ENCODE results near the gene SHISAL2B. TPM values are rescaled to one million over a fixed set of nuclear protein-coding genes. Genes with fewer than 3 reads are reported as not detected.

Gene SHISAL2B
- total RNA-seq = not detected

DNA sequence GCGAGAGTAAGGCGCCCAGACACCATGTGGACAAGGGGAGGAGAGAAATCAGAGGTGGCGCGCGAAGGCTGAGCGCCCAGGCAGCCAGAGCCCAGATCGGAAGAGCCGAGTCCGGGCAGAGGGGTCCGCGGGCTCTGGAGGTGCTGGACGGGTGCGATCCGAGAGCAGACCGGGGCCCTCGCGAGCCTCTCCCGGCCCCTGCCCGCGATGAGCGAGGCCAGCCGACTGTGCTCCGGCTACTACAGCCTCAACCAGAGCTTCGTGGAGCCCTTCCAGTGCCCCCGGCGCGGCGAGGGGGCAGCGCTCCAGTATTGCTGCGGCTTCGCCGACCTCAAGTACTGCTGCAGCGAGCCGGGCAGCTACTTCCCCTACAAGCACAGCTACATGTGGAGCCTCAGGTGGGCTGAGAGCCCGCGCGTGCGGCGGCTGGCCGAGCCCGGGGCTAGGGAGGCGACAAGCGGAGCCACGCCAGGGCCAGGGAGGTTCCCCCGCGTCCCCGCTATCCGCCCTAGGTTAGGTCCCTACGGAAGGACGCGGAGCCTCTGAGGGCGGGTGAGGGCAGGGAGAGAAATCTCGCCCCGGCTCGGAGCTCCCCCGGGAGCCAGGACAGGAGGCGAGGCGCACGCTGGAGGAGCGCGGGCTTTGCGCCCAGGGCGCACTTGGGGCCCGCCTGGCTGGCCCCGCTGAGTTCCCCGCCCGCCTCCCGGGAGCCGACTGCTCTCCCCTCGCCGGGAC, at the start of gene SHISAL2B:
Gene SHISAL2B (plus strand): TSS at position 87 of the 735 bp plus-strand sequence. CDS start 121 bp downstream, at position 208.
- 2% methylated on average over 45 of the region's 71 CpGs for WGBS
- no peak for DNase-seq (ENCODE audit: low spot score in 2 of 2)
- no peak for TF ChIP-seq EP300 (IDR thresholded peaks at IDR 0.05)
- TF ChIP-seq POLR2AphosphoS5 (IDR thresholded peaks at IDR 0.05) = no peak
- TF ChIP-seq, protein P1, sequence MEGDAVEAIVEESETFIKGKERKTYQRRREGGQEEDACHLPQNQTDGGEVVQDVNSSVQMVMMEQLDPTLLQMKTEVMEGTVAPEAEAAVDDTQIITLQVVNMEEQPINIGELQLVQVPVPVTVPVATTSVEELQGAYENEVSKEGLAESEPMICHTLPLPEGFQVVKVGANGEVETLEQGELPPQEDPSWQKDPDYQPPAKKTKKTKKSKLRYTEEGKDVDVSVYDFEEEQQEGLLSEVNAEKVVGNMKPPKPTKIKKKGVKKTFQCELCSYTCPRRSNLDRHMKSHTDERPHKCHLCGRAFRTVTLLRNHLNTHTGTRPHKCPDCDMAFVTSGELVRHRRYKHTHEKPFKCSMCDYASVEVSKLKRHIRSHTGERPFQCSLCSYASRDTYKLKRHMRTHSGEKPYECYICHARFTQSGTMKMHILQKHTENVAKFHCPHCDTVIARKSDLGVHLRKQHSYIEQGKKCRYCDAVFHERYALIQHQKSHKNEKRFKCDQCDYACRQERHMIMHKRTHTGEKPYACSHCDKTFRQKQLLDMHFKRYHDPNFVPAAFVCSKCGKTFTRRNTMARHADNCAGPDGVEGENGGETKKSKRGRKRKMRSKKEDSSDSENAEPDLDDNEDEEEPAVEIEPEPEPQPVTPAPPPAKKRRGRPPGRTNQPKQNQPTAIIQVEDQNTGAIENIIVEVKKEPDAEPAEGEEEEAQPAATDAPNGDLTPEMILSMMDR (IDR thresholded peaks at IDR 0.05) = no peak
- TF ChIP-seq POLR2A (IDR thresholded peaks at IDR 0.05) = no peak
- Histone ChIP-seq H3K9me3 (no peaks in the 10 kb centered on the region), H3K4me1 (peaks cover 10% of the 10 kb centered on the region), H3K27me3 (peaks cover 22% of the 10 kb centered on the region), H3K4me3 (peak within 1 kb of the TSS; percentile 28), H3K36me3 (no peaks in the 10 kb centered on the region), H3K27ac (no peak within 1 kb of the TSS)

DNA sequence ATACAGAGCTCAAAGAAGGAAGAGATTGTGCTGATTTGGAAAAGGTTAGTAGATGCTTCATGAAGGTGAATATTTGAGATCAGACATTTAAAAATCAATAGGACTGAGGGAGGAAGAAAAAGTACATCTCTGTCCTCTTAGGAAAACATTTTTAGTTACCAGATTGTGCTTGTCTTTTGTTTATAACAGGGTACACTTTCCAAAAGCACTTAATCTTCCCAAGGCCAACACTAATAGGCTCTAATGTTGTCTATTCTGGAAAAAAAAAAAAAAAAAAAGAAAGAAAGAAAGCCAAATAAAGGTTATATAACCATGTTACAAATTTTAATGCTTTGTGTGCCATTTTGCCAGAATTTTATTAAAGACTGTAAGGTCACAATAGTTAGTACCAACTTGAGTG, 45.5 kb upstream of the SHISAL2B start:
- no peaks in the 10 kb centered on the region for H3K4me1 ChIP-seq
- H3K4me3 ChIP-seq = no peak overlapping the region
- no peaks in the 10 kb centered on the region for H3K9me3 ChIP-seq
- H3K36me3 ChIP-seq = no peaks in the 10 kb centered on the region
- DNase-seq (ENCODE audit: low spot score in 2 of 2) = no peak
- no peak for TF ChIP-seq POLR2AphosphoS5 (IDR thresholded peaks at IDR 0.05)
- TF ChIP-seq EP300 (IDR thresholded peaks at IDR 0.05) = no peak
- TF ChIP-seq, protein P1 (IDR thresholded peaks at IDR 0.05) = no peak
- no peak for TF ChIP-seq POLR2A (IDR thresholded peaks at IDR 0.05)
- no peak overlapping the region for H3K27ac ChIP-seq
- no peaks in the 10 kb centered on the region for H3K27me3 ChIP-seq

DNA sequence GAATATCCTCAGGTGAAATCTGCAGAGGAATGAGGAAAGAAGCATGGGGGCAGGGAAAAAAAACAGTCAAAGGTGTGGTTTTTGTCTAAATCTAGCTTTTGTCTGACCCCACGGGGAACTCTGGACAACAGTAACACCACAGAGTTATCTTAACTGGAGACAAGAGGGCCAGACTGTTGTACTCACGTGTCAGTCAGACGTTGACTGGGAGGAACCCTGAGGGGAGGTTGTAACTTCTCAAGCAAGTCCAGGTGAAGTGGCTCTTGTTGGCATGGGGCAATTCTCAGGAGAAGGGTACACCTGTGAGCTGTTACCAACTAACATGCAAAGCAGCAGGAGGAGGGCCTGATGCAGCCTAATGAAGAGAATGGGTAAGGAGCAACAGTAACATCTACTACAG, 44.1 kb upstream of the SHISAL2B start:
- Histone ChIP-seq H3K27ac (no peak overlapping the region), H3K9me3 (no peaks in the 10 kb centered on the region), H3K4me1 (no peaks in the 10 kb centered on the region), H3K36me3 (no peaks in the 10 kb centered on the region), H3K4me3 (no peak overlapping the region), H3K27me3 (no peaks in the 10 kb centered on the region)
- WGBS = 56% methylated on average over 3 of the region's 3 CpGs
- no peak for DNase-seq (ENCODE audit: low spot score in 2 of 2)
- TF ChIP-seq, protein P1 (IDR thresholded peaks at IDR 0.05) = no peak
- no peak for TF ChIP-seq POLR2AphosphoS5 (IDR thresholded peaks at IDR 0.05)
- no peak for TF ChIP-seq EP300 (IDR thresholded peaks at IDR 0.05)
- TF ChIP-seq POLR2A (IDR thresholded peaks at IDR 0.05) = no peak

DNA sequence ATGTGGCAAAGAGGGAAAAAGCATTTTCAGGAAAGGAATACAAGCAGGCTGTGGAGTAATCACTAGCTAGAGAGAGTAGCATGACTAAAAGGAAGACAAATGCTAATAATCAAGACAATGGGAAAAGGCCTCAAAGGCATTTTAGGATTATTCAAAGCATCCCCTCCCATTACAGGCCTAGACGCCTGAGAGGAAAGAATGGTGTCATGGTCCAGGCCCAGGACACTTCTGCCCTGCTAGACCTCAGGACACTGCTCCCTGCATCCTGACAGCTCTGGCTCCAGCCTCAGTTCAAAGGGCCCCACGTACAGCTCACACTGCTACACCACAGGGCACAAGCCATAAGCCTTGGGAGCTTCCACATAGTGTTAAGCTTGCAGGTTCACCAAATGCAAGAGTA, 40.8 kb upstream of the SHISAL2B start:
- no peaks in the 10 kb centered on the region for H3K36me3 ChIP-seq
- TF ChIP-seq, protein P1 (IDR thresholded peaks at IDR 0.05) = no peak
- TF ChIP-seq EP300 (IDR thresholded peaks at IDR 0.05) (no peak), POLR2A (IDR thresholded peaks at IDR 0.05) (no peak), POLR2AphosphoS5 (IDR thresholded peaks at IDR 0.05) (no peak)
- H3K27me3 ChIP-seq = no peaks in the 10 kb centered on the region
- no peak overlapping the region for H3K27ac ChIP-seq
- no peak overlapping the region for H3K4me3 ChIP-seq
- DNase-seq (ENCODE audit: low spot score in 2 of 2) = no peak
- H3K9me3 ChIP-seq = no peaks in the 10 kb centered on the region
- H3K4me1 ChIP-seq = no peaks in the 10 kb centered on the region
- 80% methylated on average over 2 of the region's 2 CpGs for WGBS

DNA sequence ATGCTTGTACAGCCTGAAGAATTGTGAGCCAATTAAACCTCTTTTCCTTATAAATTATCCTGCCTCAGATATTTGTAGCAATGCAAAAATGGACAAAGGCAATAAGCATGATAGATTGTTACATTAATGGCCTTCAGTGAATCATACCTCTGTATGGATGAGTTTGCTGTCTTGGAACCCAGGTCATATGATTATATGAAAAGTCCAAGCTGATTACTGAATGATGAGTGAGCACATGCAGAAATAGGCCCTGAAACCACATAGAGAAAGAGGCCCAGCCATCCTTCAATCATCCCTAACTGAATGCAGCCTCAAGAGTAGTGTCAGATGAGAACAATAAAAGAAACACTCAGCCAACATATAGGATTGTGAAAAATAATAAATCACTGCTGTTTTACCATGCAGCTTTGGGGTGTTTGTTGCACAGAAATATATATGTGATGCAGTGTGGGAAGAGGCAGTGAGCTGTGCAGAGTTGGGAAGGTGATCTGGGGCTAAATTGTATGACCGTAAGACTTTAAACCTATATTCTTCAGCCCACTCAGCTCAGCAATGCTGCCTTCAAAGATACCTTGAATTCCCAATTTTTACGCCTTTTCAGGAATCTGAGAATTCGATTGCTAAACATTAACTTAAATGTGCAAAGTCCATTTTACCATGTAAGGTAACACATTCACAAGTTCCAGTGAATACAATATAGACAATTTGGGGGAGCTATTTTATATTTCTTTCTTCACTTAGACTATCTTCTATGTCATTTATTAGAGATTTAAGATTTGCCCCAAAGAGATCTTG, 36.3 kb upstream of the SHISAL2B start:
- Histone ChIP-seq H3K9me3 (no peaks in the 10 kb centered on the region), H3K27ac (no peak overlapping the region), H3K27me3 (no peaks in the 10 kb centered on the region), H3K36me3 (no peaks in the 10 kb centered on the region), H3K4me1 (no peaks in the 10 kb centered on the region), H3K4me3 (no peak overlapping the region)
- DNase-seq (ENCODE audit: low spot score in 2 of 2) = no peak
- 94% methylated on average over 3 of the region's 3 CpGs for WGBS
- TF ChIP-seq EP300 (IDR thresholded peaks at IDR 0.05) (no peak), POLR2A (IDR thresholded peaks at IDR 0.05) (no peak), POLR2AphosphoS5 (IDR thresholded peaks at IDR 0.05) (no peak)
- TF ChIP-seq, protein P1 (IDR thresholded peaks at IDR 0.05) = no peak

All from suprapubic skin (tissue), 4 donors.